ENCODE results near the gene EDC4.

DNA sequence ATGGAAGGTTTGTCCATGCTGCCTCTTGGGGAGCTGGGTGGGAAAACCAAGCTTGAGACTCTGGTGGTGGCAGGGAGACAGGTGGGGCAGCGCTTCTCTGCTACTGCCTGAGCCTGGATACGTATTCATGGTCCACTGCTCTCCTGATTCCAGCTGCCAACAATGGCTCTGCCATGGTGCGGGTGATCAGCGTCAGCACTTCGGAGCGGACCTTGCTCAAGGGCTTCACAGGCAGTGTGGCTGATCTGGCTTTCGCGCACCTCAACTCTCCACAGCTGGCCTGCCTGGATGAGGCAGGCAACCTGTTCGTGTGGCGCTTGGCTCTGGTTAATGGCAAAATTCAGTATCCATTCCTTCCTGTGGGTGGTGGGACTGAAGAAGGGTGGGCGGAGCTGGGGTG is 4.2 kb downstream of the EDC4 start:
- TF ChIP-seq, protein P1, sequence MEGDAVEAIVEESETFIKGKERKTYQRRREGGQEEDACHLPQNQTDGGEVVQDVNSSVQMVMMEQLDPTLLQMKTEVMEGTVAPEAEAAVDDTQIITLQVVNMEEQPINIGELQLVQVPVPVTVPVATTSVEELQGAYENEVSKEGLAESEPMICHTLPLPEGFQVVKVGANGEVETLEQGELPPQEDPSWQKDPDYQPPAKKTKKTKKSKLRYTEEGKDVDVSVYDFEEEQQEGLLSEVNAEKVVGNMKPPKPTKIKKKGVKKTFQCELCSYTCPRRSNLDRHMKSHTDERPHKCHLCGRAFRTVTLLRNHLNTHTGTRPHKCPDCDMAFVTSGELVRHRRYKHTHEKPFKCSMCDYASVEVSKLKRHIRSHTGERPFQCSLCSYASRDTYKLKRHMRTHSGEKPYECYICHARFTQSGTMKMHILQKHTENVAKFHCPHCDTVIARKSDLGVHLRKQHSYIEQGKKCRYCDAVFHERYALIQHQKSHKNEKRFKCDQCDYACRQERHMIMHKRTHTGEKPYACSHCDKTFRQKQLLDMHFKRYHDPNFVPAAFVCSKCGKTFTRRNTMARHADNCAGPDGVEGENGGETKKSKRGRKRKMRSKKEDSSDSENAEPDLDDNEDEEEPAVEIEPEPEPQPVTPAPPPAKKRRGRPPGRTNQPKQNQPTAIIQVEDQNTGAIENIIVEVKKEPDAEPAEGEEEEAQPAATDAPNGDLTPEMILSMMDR (tag by site-specific recombination; IDR thresholded peaks at IDR 0.05), result no peak
- TF ChIP-seq ZNF350 (tag by site-specific recombination; IDR thresholded peaks at IDR 0.05), result no peak
- no peak for TF ChIP-seq BCL11A (tag by site-specific recombination; IDR thresholded peaks at IDR 0.05; ENCODE audit: low read depth)
- no peak for TF ChIP-seq ZNF580 (tag by site-specific recombination; IDR thresholded peaks at IDR 0.05)
- TF ChIP-seq, protein P2, sequence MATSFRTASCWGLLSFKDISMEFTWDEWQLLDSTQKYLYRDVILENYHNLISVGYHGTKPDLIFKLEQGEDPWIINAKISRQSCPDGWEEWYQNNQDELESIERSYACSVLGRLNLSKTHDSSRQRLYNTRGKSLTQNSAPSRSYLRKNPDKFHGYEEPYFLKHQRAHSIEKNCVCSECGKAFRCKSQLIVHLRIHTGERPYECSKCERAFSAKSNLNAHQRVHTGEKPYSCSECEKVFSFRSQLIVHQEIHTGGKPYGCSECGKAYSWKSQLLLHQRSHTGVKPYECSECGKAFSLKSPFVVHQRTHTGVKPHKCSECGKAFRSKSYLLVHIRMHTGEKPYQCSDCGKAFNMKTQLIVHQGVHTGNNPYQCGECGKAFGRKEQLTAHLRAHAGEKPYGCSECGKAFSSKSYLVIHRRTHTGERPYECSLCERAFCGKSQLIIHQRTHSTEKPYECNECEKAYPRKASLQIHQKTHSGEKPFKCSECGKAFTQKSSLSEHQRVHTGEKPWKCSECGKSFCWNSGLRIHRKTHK (tag by site-specific recombination; IDR thresholded peaks at IDR 0.05), result no peak
